A673 (cell line): ENCODE measurements around the gene CNP. TPM values are rescaled to one million over a fixed set of nuclear protein-coding genes. Genes with fewer than 3 reads are reported as not detected.

Experiments used
- BruUV-seq: library from RNA; stranded (reverse); fragments of 400-500 nt; replicated peaks from 2 replicates; lab custom pipeline; 2021; lab: Mats Ljungman, UMichigan
- CTCF ChIA-PET: fragments of 300-600 bp; sonication (Branson Sonifier 250); formaldehyde crosslinking; loops from one replicate; lab custom pipeline; 2022; ENCODE audit warnings: antibody characterized with exemption; lab: Charles Lee
- POLR2A ChIA-PET: fragments of 300-600 bp; sonication (Branson Sonifier 250); formaldehyde crosslinking; loops from one replicate; lab custom pipeline; 2022; ENCODE audit warnings: antibody characterized with exemption; ENCODE audit not compliant: low non-redundant PET; lab: Charles Lee
- DNase-seq: peaks from one replicate; pipeline ENCODE4 v3.0.0-alpha.2; 2015; ENCODE audit warnings: low spot score
- H3K27ac ChIP-seq: fragments of 200-600 bp; sonication (generic); 2 replicates; pipeline ENCODE4 v1.5.1; 2016; ENCODE audit warnings: mixed run types, low read depth, mild to moderate bottlenecking, mixed read lengths, antibody characterized with exemption, low read length; ENCODE audit not compliant: poor library complexity, severe bottlenecking
- H3K27me3 ChIP-seq: fragments of 200-600 bp; sonication (generic); replicated peaks from 2 replicates; pipeline ENCODE4 v1.6.1; 2017; ENCODE audit warnings: mixed run types, low read depth, mild to moderate bottlenecking, mixed read lengths, antibody characterized with exemption, low read length; ENCODE audit not compliant: insufficient read depth, poor library complexity
- H3K36me3 ChIP-seq: fragments of 200-600 bp; sonication (generic); 2 replicates; pipeline ENCODE4 v1.6.1; 2016; ENCODE audit warnings: mixed run types, mild to moderate bottlenecking, mixed read lengths, antibody characterized with exemption, low read length; ENCODE audit not compliant: insufficient read depth, poor library complexity, severe bottlenecking
- H3K4me1 ChIP-seq: fragments of 200-600 bp; sonication (generic); 2 replicates; pipeline ENCODE4 v1.6.1; 2017; ENCODE audit warnings: mixed run types, mild to moderate bottlenecking, mixed read lengths, antibody characterized with exemption, low read length; ENCODE audit not compliant: insufficient read depth, poor library complexity, severe bottlenecking
- H3K4me3 ChIP-seq: fragments of 200-600 bp; sonication (generic); 2 replicates; pipeline ENCODE4 v1.5.1; 2016; ENCODE audit warnings: low read depth, mixed run types, mild to moderate bottlenecking, mixed read lengths, low read length; ENCODE audit not compliant: poor library complexity, severe bottlenecking
- H3K9me3 ChIP-seq: fragments of 200-600 bp; sonication (generic); 2 replicates; pipeline ENCODE4 v1.6.1; 2016; ENCODE audit warnings: mixed run types, low read depth, mild to moderate bottlenecking, mixed read lengths, antibody characterized with exemption, low read length; ENCODE audit not compliant: poor library complexity, severe bottlenecking
- EZH2 ChIP-seq: fragments of 200-600 bp; sonication (generic); IDR thresholded peaks from 2 replicates; pipeline ENCODE4 v1.6.1; 2017; ENCODE audit warnings: borderline replicate concordance, low read depth, mild to moderate bottlenecking, mixed read lengths, antibody characterized with exemption, low read length; ENCODE audit not compliant: poor library complexity, severe bottlenecking
- intact Hi-C: fragments of 100-400 bp; cut with micrococcal nuclease; formaldehyde crosslinking; loops from one replicate; pipeline ENCODE4 v1.10.0; 2022; ENCODE audit not compliant: unreplicated experiment
- total RNA-seq: library from RNA; stranded (reverse); gene quantifications from 2 replicates; pipeline ENCODE4 v1.2.3, GENCODE V29; 2021
- TF ChIP-seq, protein P1 (sequence below): fragments of 300-800, 200-600 bp; sonication (generic); conservative IDR thresholded peaks from 2 replicates; pipeline ENCODE4 v1.5.1; 2017; ENCODE audit warnings: low read depth, mild to moderate bottlenecking, antibody characterized with exemption, low read length, moderate library complexity, mixed read lengths

The CNP gene
- total RNA-seq, 1 experiment from 2014 or later = 55.6 TPM

DNA sequence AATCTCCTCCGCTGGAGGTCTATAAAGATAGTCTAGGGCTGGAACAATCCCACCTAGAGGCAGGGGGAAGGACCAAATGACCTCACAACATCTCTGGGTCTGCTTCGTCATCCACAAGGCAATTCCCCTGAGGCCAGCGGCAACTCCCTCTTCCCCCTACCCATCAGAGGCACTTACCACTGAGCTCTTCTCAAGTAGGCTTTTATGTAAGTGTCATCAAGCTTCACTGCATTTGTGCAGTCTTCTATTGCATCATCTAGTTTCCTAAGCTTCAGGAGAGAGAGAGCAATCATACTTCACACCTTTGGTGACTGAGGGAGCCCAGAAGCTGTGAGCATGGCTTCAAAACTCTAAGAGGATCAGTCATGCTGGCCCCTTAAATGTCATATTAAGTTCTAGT is 21.0 kb downstream of the CNP start:
- Histone ChIP-seq H3K27me3 (no peaks in the 10 kb centered on the region), H3K4me1 (no peaks in the 10 kb centered on the region), H3K36me3 (peaks cover 45% of the 10 kb centered on the region), H3K4me3 (no peak overlapping the region), H3K27ac (no peak overlapping the region), H3K9me3 (no peaks in the 10 kb centered on the region)
- intact Hi-C loops = no loop called here
- TF ChIP-seq, protein P1, sequence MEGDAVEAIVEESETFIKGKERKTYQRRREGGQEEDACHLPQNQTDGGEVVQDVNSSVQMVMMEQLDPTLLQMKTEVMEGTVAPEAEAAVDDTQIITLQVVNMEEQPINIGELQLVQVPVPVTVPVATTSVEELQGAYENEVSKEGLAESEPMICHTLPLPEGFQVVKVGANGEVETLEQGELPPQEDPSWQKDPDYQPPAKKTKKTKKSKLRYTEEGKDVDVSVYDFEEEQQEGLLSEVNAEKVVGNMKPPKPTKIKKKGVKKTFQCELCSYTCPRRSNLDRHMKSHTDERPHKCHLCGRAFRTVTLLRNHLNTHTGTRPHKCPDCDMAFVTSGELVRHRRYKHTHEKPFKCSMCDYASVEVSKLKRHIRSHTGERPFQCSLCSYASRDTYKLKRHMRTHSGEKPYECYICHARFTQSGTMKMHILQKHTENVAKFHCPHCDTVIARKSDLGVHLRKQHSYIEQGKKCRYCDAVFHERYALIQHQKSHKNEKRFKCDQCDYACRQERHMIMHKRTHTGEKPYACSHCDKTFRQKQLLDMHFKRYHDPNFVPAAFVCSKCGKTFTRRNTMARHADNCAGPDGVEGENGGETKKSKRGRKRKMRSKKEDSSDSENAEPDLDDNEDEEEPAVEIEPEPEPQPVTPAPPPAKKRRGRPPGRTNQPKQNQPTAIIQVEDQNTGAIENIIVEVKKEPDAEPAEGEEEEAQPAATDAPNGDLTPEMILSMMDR = no peak
- no peak for TF ChIP-seq EZH2
- DNase-seq = no peak
- ChIA-PET CTCF (no interaction called here), POLR2A (no interaction called here)
- no TSS peak for BruUV-seq

DNA sequence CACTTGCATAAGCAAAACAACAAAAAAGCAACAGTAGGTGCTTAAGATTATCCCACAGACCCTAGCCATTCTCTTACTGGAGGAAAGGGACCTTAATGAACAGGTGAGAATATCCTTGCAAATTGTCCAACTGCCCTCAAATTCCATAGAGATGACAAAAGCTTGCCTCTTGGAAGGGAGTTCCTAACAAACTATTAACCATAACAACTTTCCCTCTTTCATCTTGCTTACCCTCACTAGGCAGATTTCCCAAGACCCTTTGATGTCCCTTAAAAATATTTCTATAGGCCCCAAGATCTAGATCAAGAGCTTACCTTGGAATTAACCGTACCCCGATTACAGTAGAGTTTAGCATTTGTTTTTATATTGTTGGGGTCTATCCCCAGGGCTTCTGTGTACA is 21.8 kb downstream of the CNP start:
- BruUV-seq = no TSS peak
- Histone ChIP-seq H3K4me1 (no peaks in the 10 kb centered on the region), H3K27me3 (no peaks in the 10 kb centered on the region), H3K4me3 (no peak overlapping the region), H3K9me3 (no peaks in the 10 kb centered on the region), H3K27ac (no peak overlapping the region), H3K36me3 (peaks cover 47% of the 10 kb centered on the region)
- CTCF ChIA-PET = no interaction called here
- TF ChIP-seq, protein P1 = no peak
- no peak for TF ChIP-seq EZH2
- DNase-seq = no peak
- POLR2A ChIA-PET = no interaction called here
- intact Hi-C loops = no loop called here

DNA sequence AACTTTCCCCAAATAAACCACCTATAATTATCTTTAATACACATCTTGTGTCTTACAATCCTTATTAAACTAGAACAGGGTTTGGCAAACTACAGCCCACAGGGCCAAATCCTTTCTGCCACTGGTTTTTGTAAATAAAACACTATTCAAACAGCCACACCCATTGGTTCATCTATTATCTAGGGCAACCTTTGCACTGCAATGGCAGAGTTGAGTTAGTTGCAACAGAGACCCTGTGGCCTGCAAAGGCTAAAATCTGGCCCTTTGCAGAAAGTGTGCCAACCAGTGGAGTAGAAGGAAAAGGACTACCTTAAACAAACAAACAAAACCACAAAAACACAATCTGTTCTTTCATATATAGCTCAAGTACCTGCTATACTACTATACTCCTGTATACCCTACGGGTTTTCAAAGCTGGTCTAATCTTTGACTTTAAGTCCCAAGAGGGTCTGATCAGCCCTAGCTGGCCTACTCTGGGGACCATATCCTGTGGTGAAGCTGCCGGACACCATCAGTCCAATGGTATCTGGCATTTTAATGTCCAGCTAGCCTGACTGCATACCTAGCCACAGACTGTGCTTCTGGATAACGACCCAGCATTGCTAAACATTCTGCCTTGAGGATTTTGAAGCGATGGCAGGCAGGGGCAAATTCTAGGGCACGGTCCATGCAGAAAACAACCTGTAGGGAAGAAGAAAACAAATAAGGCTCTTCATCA is 23.3 kb downstream of the CNP start:
- Histone ChIP-seq H3K9me3 (no peaks in the 10 kb centered on the region), H3K27me3 (no peaks in the 10 kb centered on the region), H3K36me3 (peaks cover 55% of the 10 kb centered on the region), H3K4me3 (no peak overlapping the region), H3K4me1 (no peaks in the 10 kb centered on the region), H3K27ac (no peak overlapping the region)
- CTCF ChIA-PET = no interaction called here
- no TSS peak for BruUV-seq
- no peak for DNase-seq
- TF ChIP-seq, protein P1 = no peak
- TF ChIP-seq EZH2 = no peak
- intact Hi-C loops = no loop called here
- POLR2A ChIA-PET = no interaction called here
